GM12891 (cell line): ENCODE measurements around the gene NECTIN2.

ENCODE experiments used
- POLR2A ChIP-seq: IDR thresholded peaks from 2 replicates; pipeline ENCODE4 v1.6.1; 2011; ENCODE audit warnings: low read depth, low read length, control low read depth
- TAF1 ChIP-seq: IDR thresholded peaks from 2 replicates; pipeline ENCODE4 v1.6.1; 2011; ENCODE audit warnings: low read depth, low read length, control low read depth

GRCh38 chr19:44884566-44884965 is 38.5 kb downstream of the NECTIN2 start:
- TF ChIP-seq POLR2A (no peak), TAF1 (no peak)
